Right lobe of liver (tissue), 6 donors: Measurements from ENCODE around the gene NCCRP1. TPM values are rescaled to one million over a fixed set of nuclear protein-coding genes. Genes with fewer than 3 reads are reported as not detected.
"Not testable (repeated sequence)": the region's sequence is repeated elsewhere in the genome, so short reads cannot be mapped to it uniquely, and the experiment has no call there.

Source experiments
- ATAC-seq, 4 donors: fragments of 200-7000 bp; cut with Tn5 transposase; one replicate each; pipeline ENCODE4 v1.9.1; 2020; ENCODE audit warnings: mild to moderate bottlenecking in 4 of 4, moderate library complexity in 4 of 4
- DNase-seq, 3 donors: peaks; one replicate each; pipeline ENCODE4 v3.0.0-alpha.2; 2020
- H3K27ac ChIP-seq, 3 donors: fragments of 200-600 bp; one replicate each; pipeline ENCODE4 v1.8.0; 2022
- H3K27me3 ChIP-seq, 2 donors: fragments of 200-600 bp; one replicate each; pipeline ENCODE4 v1.8.0; 2022
- H3K36me3 ChIP-seq, 4 donors: fragments of 200-600 bp; sonication (generic) in 1 of 4; one replicate each; pipeline versions ENCODE4 v1.5.1 to v1.8.0; 2017 to 2022; ENCODE audit warnings: control low read depth in 1 of 4
- H3K4me1 ChIP-seq, 4 donors: fragments of 200-600 bp; sonication (generic) in 1 of 4; one replicate each; pipeline versions ENCODE4 v1.5.1 to v1.8.0; 2017 to 2022; ENCODE audit warnings: control low read depth in 1 of 4
- H3K4me3 ChIP-seq, 3 donors: fragments of 200-600 bp; one replicate each; pipeline ENCODE4 v1.8.0; 2022
- H3K9me3 ChIP-seq, 4 donors: fragments of 200-600 bp; sonication (generic) in 1 of 4; one replicate each; pipeline versions ENCODE4 v1.5.1 to v1.8.0; 2017 to 2022; ENCODE audit warnings: control low read depth in 1 of 4
- CTCF ChIP-seq, 4 donors: fragments of 200-600 bp in 3 of 4; fragments of 450-650 bp in 1 of 4; IDR thresholded peaks; one replicate each; pipeline versions ENCODE4 v1.5.1 to v1.8.0; 2016 to 2022; ENCODE audit warnings: antibody characterized with exemption in 4 of 4, mild to moderate bottlenecking in 2 of 4
- POLR2A ChIP-seq: fragments of 450-650 bp; IDR thresholded peaks from one replicate; pipeline ENCODE4 v1.6.1; 2017; ENCODE audit warnings: antibody characterized with exemption, mild to moderate bottlenecking
- WGBS: methylation state at CpG from one replicate; pipeline ENCODE4 v1.1.6; 2018; ENCODE audit warnings: low coverage, low lambda C conversion rate; ENCODE audit not compliant: insufficient coverage; ENCODE audit errors: missing lambda C conversion rate; 5-methylcytosine and 5-hydroxymethylcytosine counted together
- intact Hi-C, 2 donors: fragments of 100-400 bp; cut with DNase I; formaldehyde crosslinking; loops; one replicate each; pipeline versions ENCODE4 v1.11.2 to v1.14.1; 2022
- total RNA-seq, 6 experiments: library from RNA; depleted of rRNA in 2 of 6; stranded (reverse); fragments of >200 nt in 2 of 6; fragmentation: NEBNext Ultra II Directional in 3 of 6; extraction: Animal tissue kit (Norgen Biotek cat#: 25700) in 3 of 6; gene quantifications; one replicate each; pipeline versions ENCODE4 v1.1.0 to v1.2.4, GENCODE V29; 2016 to 2023
- donor health status: DM: no; HTN: yes; CAD: no.
- donor health status: DM: no; HTN: no; CAD: no.
- donor health status: DM: no; HTN: no; CAD: no.
- donor health status: DM: no; HTN: yes; CAD: no.
- donor health status: DM: no; HTN: yes; CAD: no.

Gene NCCRP1
- total RNA-seq, 6 experiments from 2014 or later: not detected

GRCh38 chr19:39237200-39238184, 40.7 kb downstream of the NCCRP1 start:
- Histone ChIP-seq H3K36me3 (no peaks in the 10 kb centered on the region), H3K27me3 (no peaks in the 10 kb centered on the region), H3K27ac (no peak overlapping the region), H3K9me3 (no peaks in the 10 kb centered on the region), H3K4me1 (no peaks in the 10 kb centered on the region), H3K4me3 (peak overlapping the region in 1 of 3 donors; percentile 4)
- no peak for TF ChIP-seq POLR2A
- no peak for TF ChIP-seq CTCF (IDR thresholded peaks at IDR 0.05)
- ATAC-seq (peak; percentile 94 to 99 (median 98)), DNase-seq (peak; percentile 82 to 90 (median 84))
- intact Hi-C loops: no loop called here
- 22% methylated on average over 15 of the region's 22 CpGs for WGBS

GRCh38 chr19:39238209-39238608, 41.4 kb downstream of the NCCRP1 start:
- intact Hi-C loops: no loop called here
- H3K4me3 ChIP-seq: no peak overlapping the region
- H3K4me1 ChIP-seq: no peaks in the 10 kb centered on the region
- H3K27ac ChIP-seq: no peak overlapping the region
- WGBS: 59% methylated on average over 2 of the region's 6 CpGs
- DNase-seq (no peak), ATAC-seq (no peak)
- TF ChIP-seq CTCF (IDR thresholded peaks at IDR 0.05) (no peak), POLR2A (no peak)
- H3K27me3 ChIP-seq: no peaks in the 10 kb centered on the region
- H3K36me3 ChIP-seq: no peaks in the 10 kb centered on the region
- H3K9me3 ChIP-seq: no peaks in the 10 kb centered on the region

- DNase-seq: no peak
- no peak overlapping the region for H3K27ac ChIP-seq
- no peak for ATAC-seq
- H3K36me3 ChIP-seq: no peaks in the 10 kb centered on the region
- H3K9me3 ChIP-seq: no peaks in the 10 kb centered on the region
- 90% methylated on average over 2 of the region's 6 CpGs for WGBS
- no peak for TF ChIP-seq POLR2A
- no peak overlapping the region for H3K4me3 ChIP-seq
- no peaks in the 10 kb centered on the region for H3K27me3 ChIP-seq
- no peaks in the 10 kb centered on the region for H3K4me1 ChIP-seq
- intact Hi-C loops: no loop called here
Observed at GRCh38 chr19:39238944-39239343, 42.2 kb downstream of the NCCRP1 start.

DNA sequence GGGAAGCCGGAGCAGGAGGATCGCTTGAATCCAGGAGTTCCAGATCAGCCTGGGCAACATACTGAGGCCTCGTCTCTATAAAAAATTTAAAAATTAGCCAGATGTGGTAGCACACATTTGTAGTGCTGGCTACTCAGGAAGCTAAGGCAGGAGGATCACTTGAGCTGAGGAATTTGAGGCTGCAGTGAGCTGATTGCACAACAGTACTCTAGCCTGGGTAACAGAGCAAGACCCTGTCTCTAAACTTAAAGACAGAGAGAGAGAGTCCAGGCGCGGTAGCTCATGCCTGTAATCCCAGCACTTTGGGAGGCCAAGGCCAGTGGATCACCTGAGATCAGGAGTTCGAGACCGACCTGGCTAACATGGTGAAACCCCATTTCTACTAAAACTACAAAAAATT, 43.7 kb downstream of the NCCRP1 start:
- H3K27ac ChIP-seq: no peak overlapping the region
- ATAC-seq (no peak), DNase-seq (no peak)
- no peaks in the 10 kb centered on the region for H3K36me3 ChIP-seq
- no peaks in the 10 kb centered on the region for H3K4me1 ChIP-seq
- intact Hi-C loops: no loop called here
- no peak overlapping the region for H3K4me3 ChIP-seq
- no peak for TF ChIP-seq POLR2A
- TF ChIP-seq CTCF (IDR thresholded peaks at IDR 0.05): no peak
- H3K27me3 ChIP-seq: no peaks in the 10 kb centered on the region
- 79% methylated on average over 5 of the region's 7 CpGs for WGBS
- no peaks in the 10 kb centered on the region for H3K9me3 ChIP-seq

- H3K4me1 ChIP-seq, H3K9me3 ChIP-seq, ATAC-seq, H3K27ac ChIP-seq, intact Hi-C loops, H3K4me3 ChIP-seq, H3K36me3 ChIP-seq, H3K27me3 ChIP-seq, DNase-seq: not testable (repeated sequence)
- WGBS: 75% methylated on average over 2 of the region's 13 CpGs
Observed at GRCh38 chr19:39243741-39244140, 47.0 kb downstream of the NCCRP1 start.

GRCh38 chr19:39244410-39245100, 47.8 kb downstream of the NCCRP1 start, which contains the start of gene IFNL3:
TSS of gene IFNL3 (minus strand) at chr19:39245006. CDS start at chr19:39244967, 39 bp downstream.
- peaks cover 0 to 14% (median 2%) of the 10 kb centered on the region in 4 donors for H3K4me1 ChIP-seq
- H3K4me3 ChIP-seq, ATAC-seq, H3K27ac ChIP-seq, intact Hi-C loops, H3K36me3 ChIP-seq, H3K9me3 ChIP-seq, DNase-seq, H3K27me3 ChIP-seq: not testable (repeated sequence)
- WGBS: 40% methylated on average over 1 of the region's 12 CpGs

- intact Hi-C loops, H3K36me3 ChIP-seq, H3K9me3 ChIP-seq, DNase-seq, H3K27ac ChIP-seq, H3K27me3 ChIP-seq, H3K4me3 ChIP-seq: not testable (repeated sequence)
- peak; percentile 58 to 73 (median 61) for ATAC-seq
- peaks cover 0 to 14% (median 2%) of the 10 kb centered on the region in 4 donors for H3K4me1 ChIP-seq
- no CpG with 5 or more reads among the region's 1 CpG for WGBS
Observed at GRCh38 chr19:39245166-39245565, 48.4 kb downstream of the NCCRP1 start.
